Neutrophil (primary cell): ENCODE results near the gene TTYH3.

ENCODE experiments used
- H3K27ac ChIP-seq: fragments of 200-600 bp; sonication (generic); 2 replicates; pipeline ENCODE4 v1.5.1; 2016; ENCODE audit warnings: mild to moderate bottlenecking, moderate library complexity
- H3K27me3 ChIP-seq: fragments of 200-600 bp; sonication (generic); 2 replicates; pipeline ENCODE4 v1.6.0; 2016; ENCODE audit warnings: mild to moderate bottlenecking
- H3K36me3 ChIP-seq: fragments of 200-600 bp; sonication (generic); 2 replicates; pipeline ENCODE4 v1.5.1; 2017
- H3K4me1 ChIP-seq, 2 experiments: fragments of 200-600 bp in 1 of 2; sonication (generic) in 1 of 2; 1 replicate in 1 of 2; 2 replicates in 1 of 2; pipeline versions ENCODE4 v1.5.1 to v1.6.1; 2013 to 2016; ENCODE audit warnings: low read depth in 1 of 2, low read length in 1 of 2, mild to moderate bottlenecking in 1 of 2, moderate library complexity in 1 of 2; ENCODE audit not compliant: control insufficient read depth in 1 of 2, insufficient read depth in 1 of 2
- H3K4me3 ChIP-seq, 2 experiments: fragments of 200-600 bp in 1 of 2; sonication (generic) in 1 of 2; 1 replicate in 1 of 2; 2 replicates in 1 of 2; pipeline ENCODE4 v1.5.1; 2013 to 2016; ENCODE audit warnings: low read depth in 1 of 2, low read length in 1 of 2, mild to moderate bottlenecking in 1 of 2, moderate library complexity in 1 of 2
- H3K9me3 ChIP-seq: fragments of 200-600 bp; sonication (generic); 2 replicates; pipeline ENCODE4 v1.5.1; 2016
- TF ChIP-seq, protein P1 (sequence below): fragments of 200-600 bp; sonication (generic); IDR thresholded peaks from 2 replicates; pipeline ENCODE4 v1.5.1; 2016; ENCODE audit warnings: antibody characterized with exemption

TTYH3 gene

DNA sequence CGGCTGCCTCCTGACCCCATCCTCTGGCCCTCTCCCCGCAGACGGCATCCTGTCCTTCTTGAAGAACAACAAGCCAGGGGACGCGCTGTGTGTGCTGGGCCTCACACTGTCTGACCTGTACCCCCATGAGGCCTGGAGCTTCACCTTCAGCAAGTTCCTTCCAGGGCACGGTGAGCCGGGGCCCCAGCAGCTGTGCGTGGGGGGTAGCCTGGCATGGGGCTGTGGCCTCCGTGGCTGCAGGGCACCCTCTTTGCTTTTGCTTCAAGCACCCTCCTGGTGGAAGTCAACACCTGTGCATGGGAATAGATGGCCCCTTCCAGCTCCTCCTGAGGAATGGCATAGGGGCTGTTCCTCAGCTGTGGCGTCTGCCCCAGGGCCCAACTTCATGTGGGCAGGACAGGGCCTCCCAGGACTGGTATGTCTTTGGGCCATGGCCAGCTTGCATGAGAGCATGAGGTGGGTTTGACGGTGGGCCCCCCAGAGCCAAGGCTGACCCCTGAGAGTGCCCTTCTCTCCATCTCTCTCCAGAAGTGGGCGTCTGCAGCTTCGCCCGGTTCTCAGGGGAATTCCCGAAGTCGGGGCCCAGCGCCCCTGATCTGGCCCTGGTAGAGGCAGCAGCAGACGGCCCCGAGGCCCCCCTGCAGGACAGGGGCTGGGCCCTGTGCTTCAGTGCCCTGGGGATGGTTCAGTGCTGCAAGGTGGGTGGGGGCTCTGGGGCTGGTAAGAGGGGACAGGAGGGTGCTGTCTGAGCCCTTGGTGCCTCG is 76.9 kb downstream of the TTYH3 start:
- Histone ChIP-seq H3K9me3 (no peaks in the 10 kb centered on the region), H3K4me3 (no peak overlapping the region), H3K36me3 (no peaks in the 10 kb centered on the region), H3K4me1 (peaks cover 2 to 6% of the 10 kb centered on the region in 2 experiments), H3K27ac (no peak overlapping the region), H3K27me3 (peaks cover 40% of the 10 kb centered on the region)
- TF ChIP-seq, protein P1, sequence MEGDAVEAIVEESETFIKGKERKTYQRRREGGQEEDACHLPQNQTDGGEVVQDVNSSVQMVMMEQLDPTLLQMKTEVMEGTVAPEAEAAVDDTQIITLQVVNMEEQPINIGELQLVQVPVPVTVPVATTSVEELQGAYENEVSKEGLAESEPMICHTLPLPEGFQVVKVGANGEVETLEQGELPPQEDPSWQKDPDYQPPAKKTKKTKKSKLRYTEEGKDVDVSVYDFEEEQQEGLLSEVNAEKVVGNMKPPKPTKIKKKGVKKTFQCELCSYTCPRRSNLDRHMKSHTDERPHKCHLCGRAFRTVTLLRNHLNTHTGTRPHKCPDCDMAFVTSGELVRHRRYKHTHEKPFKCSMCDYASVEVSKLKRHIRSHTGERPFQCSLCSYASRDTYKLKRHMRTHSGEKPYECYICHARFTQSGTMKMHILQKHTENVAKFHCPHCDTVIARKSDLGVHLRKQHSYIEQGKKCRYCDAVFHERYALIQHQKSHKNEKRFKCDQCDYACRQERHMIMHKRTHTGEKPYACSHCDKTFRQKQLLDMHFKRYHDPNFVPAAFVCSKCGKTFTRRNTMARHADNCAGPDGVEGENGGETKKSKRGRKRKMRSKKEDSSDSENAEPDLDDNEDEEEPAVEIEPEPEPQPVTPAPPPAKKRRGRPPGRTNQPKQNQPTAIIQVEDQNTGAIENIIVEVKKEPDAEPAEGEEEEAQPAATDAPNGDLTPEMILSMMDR: no peak

DNA sequence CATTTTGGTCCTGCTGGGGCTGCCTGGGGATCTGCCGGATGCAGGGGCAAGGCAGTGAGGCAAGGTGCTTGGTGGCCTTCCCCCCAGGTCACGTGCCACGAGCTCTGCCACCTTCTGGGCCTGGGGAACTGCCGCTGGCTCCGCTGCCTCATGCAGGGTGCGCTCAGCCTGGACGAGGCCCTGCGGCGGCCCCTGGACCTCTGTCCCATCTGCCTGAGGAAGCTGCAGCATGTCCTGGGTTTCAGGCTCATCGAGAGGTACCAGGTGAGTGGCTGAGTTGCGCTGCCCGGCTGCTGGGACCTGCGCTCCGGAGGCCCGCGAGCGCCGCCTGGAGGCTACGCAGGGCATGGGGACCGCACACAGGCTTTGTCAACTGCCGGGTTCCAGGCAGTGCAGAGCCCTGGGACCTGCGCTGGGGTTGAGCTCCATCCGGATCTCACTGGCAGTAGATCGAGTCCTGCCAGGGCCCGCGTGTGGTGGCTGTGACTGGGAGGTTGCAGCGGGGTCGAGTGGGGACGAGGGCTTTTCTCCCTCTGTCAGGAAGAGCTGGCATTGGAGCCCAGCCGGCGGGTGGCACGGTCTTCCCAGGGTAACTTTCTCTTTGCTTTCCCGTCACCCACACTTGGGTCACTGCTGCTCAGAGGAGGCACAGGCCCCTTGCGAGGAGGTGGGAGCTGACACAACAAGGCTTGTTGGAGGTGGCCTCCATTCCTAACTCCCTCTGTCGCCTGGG is 77.9 kb downstream of the TTYH3 start:
- Histone ChIP-seq H3K4me1 (peaks cover 2 to 6% of the 10 kb centered on the region in 2 experiments), H3K27ac (no peak overlapping the region), H3K4me3 (no peak overlapping the region), H3K36me3 (no peaks in the 10 kb centered on the region), H3K9me3 (no peaks in the 10 kb centered on the region), H3K27me3 (peaks cover 42% of the 10 kb centered on the region)
- TF ChIP-seq, protein P1: peak; percentile 70

DNA sequence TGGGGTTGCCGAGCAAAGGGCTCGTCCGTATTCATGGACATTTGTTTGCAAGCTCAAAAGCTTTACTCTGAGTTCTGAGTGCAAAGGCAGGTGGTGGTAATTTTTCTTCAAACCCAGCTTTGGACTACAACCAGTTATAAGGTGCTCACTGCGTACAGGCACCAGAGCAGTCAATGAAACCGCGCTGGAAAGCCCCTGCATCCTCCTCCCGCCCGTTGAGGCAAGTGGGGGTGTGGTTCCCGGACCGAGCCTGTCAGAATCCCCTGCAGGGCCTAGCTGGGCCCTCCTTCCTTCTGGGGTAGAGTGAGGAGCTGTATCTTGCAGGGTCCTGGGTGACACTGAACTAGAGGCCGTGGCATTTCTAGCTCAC is 78.5 kb downstream of the TTYH3 start:
- no peaks in the 10 kb centered on the region for H3K36me3 ChIP-seq
- TF ChIP-seq, protein P1: no peak
- H3K4me1 ChIP-seq: peaks cover 2 to 6% of the 10 kb centered on the region in 2 experiments
- no peaks in the 10 kb centered on the region for H3K9me3 ChIP-seq
- H3K27me3 ChIP-seq: peaks cover 44% of the 10 kb centered on the region
- no peak overlapping the region for H3K4me3 ChIP-seq
- no peak overlapping the region for H3K27ac ChIP-seq

GRCh38 chr7:2710901-2711551 is 79.2 kb downstream of the TTYH3 start:
- Histone ChIP-seq H3K9me3 (no peaks in the 10 kb centered on the region), H3K4me3 (no peak overlapping the region), H3K4me1 (peaks cover 2 to 6% of the 10 kb centered on the region in 2 experiments), H3K27me3 (peaks cover 51% of the 10 kb centered on the region), H3K27ac (no peak overlapping the region), H3K36me3 (no peaks in the 10 kb centered on the region)
- TF ChIP-seq, protein P1: no peak

- TF ChIP-seq, protein P1: no peak
- Histone ChIP-seq H3K27me3 (peaks cover 58% of the 10 kb centered on the region), H3K4me1 (peaks cover 2 to 6% of the 10 kb centered on the region in 2 experiments)
Observed at GRCh38 chr7:2711895-2712675, 80.3 kb downstream of the TTYH3 start.

More at GRCh38 chr7:2711895-2712675, 80.3 kb downstream of the TTYH3 start:
- Histone ChIP-seq H3K4me3 (no peak overlapping the region), H3K9me3 (no peaks in the 10 kb centered on the region), H3K27ac (no peak overlapping the region), H3K36me3 (no peaks in the 10 kb centered on the region)
